ENCODE data around the gene LGALS9C.
"Not testable (repeated sequence)": the region's sequence is repeated elsewhere in the genome, so short reads cannot be mapped to it uniquely, and the experiment has no call there.

The LGALS9C gene

GRCh38 chr17:18525015-18525414, 48.4 kb downstream of the LGALS9C start:
- not testable (repeated sequence) for H3K9me3 ChIP-seq; H3K4me3 ChIP-seq (ENCODE audit: low read depth in 1 of 2, low read length in 1 of 2); H3K36me3 ChIP-seq; H3K27ac ChIP-seq; H3K4me1 ChIP-seq (ENCODE audit: control insufficient read depth in 1 of 2, insufficient read depth in 1 of 2, low read depth in 1 of 2, low read length in 1 of 2); H3K27me3 ChIP-seq

DNA sequence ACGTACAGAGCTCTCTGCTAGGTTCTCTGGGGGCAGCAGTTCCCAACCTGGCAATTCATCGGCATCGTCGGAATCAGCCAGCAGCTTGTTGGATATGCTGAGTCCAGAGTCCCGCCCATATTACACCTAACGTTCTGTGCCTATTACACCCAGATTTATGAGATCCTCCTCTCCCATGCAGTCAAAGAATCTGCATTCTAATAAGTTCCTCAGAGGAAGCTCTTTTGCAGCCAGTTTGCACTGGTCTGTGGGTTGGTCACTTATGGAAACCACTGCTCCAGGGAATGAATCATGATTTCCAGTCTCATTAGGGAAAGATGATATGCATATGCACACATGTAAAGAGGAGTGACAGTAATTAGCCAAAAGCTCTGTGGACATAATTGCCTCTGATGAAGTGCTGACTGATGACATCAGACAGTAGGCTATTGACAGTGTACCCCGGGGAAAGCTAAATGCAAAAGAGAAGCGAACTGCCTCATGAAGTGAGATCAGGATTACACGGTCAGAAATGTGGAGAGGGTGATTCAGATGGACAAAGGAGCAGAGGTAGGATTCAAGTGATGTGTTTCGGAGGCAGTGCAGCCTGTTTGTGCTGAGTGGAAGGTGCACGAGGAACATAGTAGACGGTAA, 49.7 kb downstream of the LGALS9C start:
- not testable (repeated sequence) for H3K27me3 ChIP-seq; H3K9me3 ChIP-seq; H3K4me3 ChIP-seq (ENCODE audit: low read depth in 1 of 2, low read length in 1 of 2); H3K4me1 ChIP-seq (ENCODE audit: control insufficient read depth in 1 of 2, insufficient read depth in 1 of 2, low read depth in 1 of 2, low read length in 1 of 2); H3K36me3 ChIP-seq; H3K27ac ChIP-seq

DNA sequence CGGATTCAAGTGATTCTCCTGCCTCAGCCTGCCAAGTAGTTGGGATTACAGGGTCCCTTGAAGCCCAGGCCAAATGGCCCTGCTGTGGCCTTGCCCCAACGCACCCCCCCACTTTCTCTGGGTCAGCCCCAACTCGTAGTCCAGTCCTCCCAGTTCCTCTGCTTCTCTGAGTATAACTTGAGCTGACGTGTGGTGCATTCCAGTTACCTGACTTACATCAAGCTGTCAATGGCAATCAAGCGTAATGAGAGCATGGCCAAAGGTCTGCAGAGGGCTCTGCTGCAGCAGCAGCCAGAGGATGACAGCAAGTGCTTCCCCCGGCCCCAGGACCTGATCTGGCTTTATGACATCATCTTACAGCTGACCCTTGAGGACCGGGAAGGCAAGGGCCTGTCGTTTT, 50.8 kb downstream of the LGALS9C start:
- not testable (repeated sequence) for H3K4me3 ChIP-seq (ENCODE audit: low read depth in 1 of 2, low read length in 1 of 2); H3K4me1 ChIP-seq (ENCODE audit: control insufficient read depth in 1 of 2, insufficient read depth in 1 of 2, low read depth in 1 of 2, low read length in 1 of 2); H3K36me3 ChIP-seq; H3K27me3 ChIP-seq; H3K9me3 ChIP-seq; H3K27ac ChIP-seq

DNA sequence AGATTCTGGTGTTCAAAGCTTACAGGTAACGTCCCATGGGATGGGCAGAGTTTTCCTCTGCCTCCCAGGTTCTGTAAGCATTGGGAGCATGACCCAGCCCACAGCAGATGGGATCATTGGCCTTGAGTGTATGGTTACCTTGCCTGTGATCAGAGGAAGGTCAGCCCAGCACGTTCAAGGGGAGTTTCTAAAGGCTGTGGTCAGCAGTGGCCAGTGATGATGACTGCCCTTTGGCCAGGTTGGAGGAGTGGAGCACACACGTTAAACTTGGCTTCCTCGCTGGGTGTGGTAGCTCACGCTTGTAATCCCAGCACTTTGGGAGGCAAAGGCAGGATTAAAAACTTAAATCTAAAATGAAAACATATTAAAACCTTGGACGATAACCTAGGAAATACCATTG, 51.8 kb downstream of the LGALS9C start:
- H3K9me3 ChIP-seq; H3K27ac ChIP-seq; H3K36me3 ChIP-seq; H3K4me1 ChIP-seq (ENCODE audit: control insufficient read depth in 1 of 2, insufficient read depth in 1 of 2, low read depth in 1 of 2, low read length in 1 of 2); H3K27me3 ChIP-seq; H3K4me3 ChIP-seq (ENCODE audit: low read depth in 1 of 2, low read length in 1 of 2): not testable (repeated sequence)

- H3K27ac ChIP-seq; H3K36me3 ChIP-seq; H3K4me1 ChIP-seq (ENCODE audit: control insufficient read depth in 1 of 2, insufficient read depth in 1 of 2, low read depth in 1 of 2, low read length in 1 of 2); H3K4me3 ChIP-seq (ENCODE audit: low read depth in 1 of 2, low read length in 1 of 2); H3K9me3 ChIP-seq; H3K27me3 ChIP-seq: not testable (repeated sequence)
These were observed 52.4 kb downstream of the LGALS9C start for GRCh38 chr17:18528899-18529500.

DNA sequence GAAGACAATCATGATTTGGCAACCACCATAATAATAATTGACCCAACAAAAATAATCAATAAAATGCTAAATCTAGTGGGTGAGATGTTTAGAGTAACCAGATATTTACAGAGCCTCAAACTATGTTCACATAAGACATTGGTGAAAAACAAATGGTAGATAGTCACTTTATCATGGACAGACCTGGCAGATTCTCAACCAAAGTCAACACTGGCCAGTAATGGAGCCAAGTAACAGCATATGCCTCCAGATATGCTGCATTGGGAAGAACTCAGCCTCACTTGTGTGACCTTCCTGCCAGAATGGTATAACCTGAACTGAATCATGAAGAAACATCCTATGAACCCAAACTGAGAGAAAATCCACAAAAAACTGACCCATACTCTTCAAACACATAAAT, 53.8 kb downstream of the LGALS9C start:
- H3K9me3 ChIP-seq; H3K27ac ChIP-seq; H3K4me3 ChIP-seq (ENCODE audit: low read depth in 1 of 2, low read length in 1 of 2); H3K36me3 ChIP-seq; H3K27me3 ChIP-seq; H3K4me1 ChIP-seq (ENCODE audit: control insufficient read depth in 1 of 2, insufficient read depth in 1 of 2, low read depth in 1 of 2, low read length in 1 of 2): not testable (repeated sequence)

- H3K27ac ChIP-seq; H3K27me3 ChIP-seq; H3K4me1 ChIP-seq (ENCODE audit: control insufficient read depth in 1 of 2, insufficient read depth in 1 of 2, low read depth in 1 of 2, low read length in 1 of 2); H3K4me3 ChIP-seq (ENCODE audit: low read depth in 1 of 2, low read length in 1 of 2); H3K36me3 ChIP-seq; H3K9me3 ChIP-seq: not testable (repeated sequence)
These were observed 65.6 kb downstream of the LGALS9C start for GRCh38 chr17:18542234-18542633.

DNA sequence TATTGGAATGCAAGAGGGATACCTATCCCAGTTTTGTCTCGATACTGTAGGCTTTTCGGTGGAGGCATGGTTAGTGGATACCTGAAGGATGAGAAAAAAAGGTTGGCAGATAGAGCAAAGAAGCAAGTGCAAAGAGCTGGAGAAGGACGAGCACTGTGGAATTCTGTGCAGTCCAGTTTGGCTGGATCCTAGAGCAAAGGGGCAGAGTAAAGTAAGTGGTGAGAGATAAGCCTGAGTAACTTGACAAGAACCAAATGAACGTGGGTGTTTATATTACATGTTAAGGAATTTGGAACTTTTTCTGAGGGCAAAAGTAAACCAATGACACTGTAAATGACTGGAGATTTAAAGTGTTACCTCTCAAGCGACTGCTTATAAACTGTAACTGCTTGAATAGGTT, 66.3 kb downstream of the LGALS9C start:
- H3K36me3 ChIP-seq; H3K27me3 ChIP-seq; H3K27ac ChIP-seq; H3K9me3 ChIP-seq; H3K4me1 ChIP-seq (ENCODE audit: control insufficient read depth in 1 of 2, insufficient read depth in 1 of 2, low read depth in 1 of 2, low read length in 1 of 2); H3K4me3 ChIP-seq (ENCODE audit: low read depth in 1 of 2, low read length in 1 of 2): not testable (repeated sequence)
